PFSK-1 (cell line): ENCODE measurements around the gene KIF2C.

ENCODE experiments used
- REST ChIP-seq, 2 experiments: IDR thresholded peaks; 2 replicates each; pipeline versions ENCODE4 v1.6.1 to v1.8.0; 2011 to 2012; ENCODE audit warnings: low read depth in 2 of 2, low read length in 2 of 2, control low read depth in 1 of 2, inconsistent platforms in 1 of 2, mild to moderate bottlenecking in 1 of 2, moderate library complexity in 1 of 2; ENCODE audit not compliant: insufficient read depth in 1 of 2
- SIN3A ChIP-seq: IDR thresholded peaks from 2 replicates; pipeline ENCODE4 v1.6.1; 2012; ENCODE audit warnings: mild to moderate bottlenecking, low read length, moderate library complexity, borderline replicate concordance; ENCODE audit not compliant: insufficient read depth

- TF ChIP-seq REST (IDR thresholded peaks at IDR 0.05; ENCODE audit: insufficient read depth in 1 of 2, low read depth in 2 of 2, low read length in 2 of 2): no peak
- TF ChIP-seq SIN3A: no peak
Observed at GRCh38 chr1:44707959-44708831, 31.4 kb upstream of the KIF2C start.
